Fibroblast of lung (primary cell): ENCODE results near the gene NTSR2. TPM values are rescaled to one million over a fixed set of nuclear protein-coding genes. Genes with fewer than 3 reads are reported as not detected.
A peak's percentile ranks its signal among the peaks of the same experiment; 100 is the strongest.

Source experiments
- DNase-seq, 2 donors: peaks; one replicate each; pipeline versions ENCODE4 v3.0.0 to v3.0.0-alpha.2; 2010; ENCODE audit warnings: low read depth in 2 of 2
- H2AFZ ChIP-seq: 2 replicates; pipeline ENCODE4 v1.5.1; 2012; ENCODE audit warnings: low read length, control low read depth, inconsistent platforms
- H3K27ac ChIP-seq: 2 replicates; pipeline ENCODE4 v1.5.1; 2011; ENCODE audit warnings: low read length, control low read depth; ENCODE audit not compliant: insufficient read depth
- H3K27me3 ChIP-seq: 2 replicates; pipeline ENCODE4 v1.5.1; 2011; ENCODE audit warnings: mild to moderate bottlenecking, low read length; ENCODE audit not compliant: control insufficient read depth, insufficient read depth
- H3K36me3 ChIP-seq: 2 replicates; pipeline ENCODE4 v1.5.1; 2011; ENCODE audit warnings: low read length; ENCODE audit not compliant: control insufficient read depth, insufficient read depth
- H3K4me1 ChIP-seq: 2 replicates; pipeline ENCODE4 v1.5.1; 2011; ENCODE audit warnings: low read length; ENCODE audit not compliant: control insufficient read depth, insufficient read depth; ENCODE audit errors: extremely low read depth
- H3K4me2 ChIP-seq: 2 replicates; pipeline ENCODE4 v1.5.1; 2011; ENCODE audit warnings: low read length, control low read depth; ENCODE audit not compliant: insufficient read depth; ENCODE audit errors: extremely low read depth
- H3K4me3 ChIP-seq, 4 experiments: fragments of 200-600 bp in 1 of 4; sonication (generic) in 1 of 4; replicated peaks in 1 of 4; 2 replicates each; pipeline ENCODE4 v1.5.1; 2011 to 2016; ENCODE audit warnings: low read length in 4 of 4, low read depth in 3 of 4, mild to moderate bottlenecking in 3 of 4, control low read depth in 2 of 4, inconsistent platforms in 1 of 4, mixed read lengths in 1 of 4; ENCODE audit not compliant: insufficient read depth in 1 of 4; ENCODE audit errors: control extremely low read depth in 1 of 4
- H3K79me2 ChIP-seq: 2 replicates; pipeline ENCODE4 v1.5.1; 2012; ENCODE audit warnings: mild to moderate bottlenecking, low read length, inconsistent platforms; ENCODE audit not compliant: control insufficient read depth, insufficient read depth
- H3K9ac ChIP-seq: 2 replicates; pipeline ENCODE4 v1.5.1; 2011; ENCODE audit warnings: mild to moderate bottlenecking, low read length, control low read depth; ENCODE audit not compliant: insufficient read depth
- H3K9me3 ChIP-seq: 2 replicates; pipeline ENCODE4 v1.5.1; 2012; ENCODE audit warnings: low read depth, low read length; ENCODE audit not compliant: control insufficient read depth, insufficient read depth
- H4K20me1 ChIP-seq: 2 replicates; pipeline ENCODE4 v1.5.1; 2011; ENCODE audit warnings: low read length; ENCODE audit not compliant: control insufficient read depth, insufficient read depth; ENCODE audit errors: extremely low read depth
- EZH2 ChIP-seq: IDR thresholded peaks from 2 replicates; pipeline ENCODE4 v1.5.1; 2012; ENCODE audit warnings: low read length, control low read depth, mild to moderate bottlenecking; ENCODE audit errors: missing control alignments
- polyA plus RNA-seq, 2 donors: library from polyadenylated mRNA; depleted of rRNA in 1 of 2; stranded (reverse) in 1 of 2; unstranded in 1 of 2; fragments of >200 nt; gene quantifications; 2 replicates each; pipeline ENCODE4 v1.2.1, GENCODE V29; 2011 to 2012; ENCODE audit warnings: missing spikeins in 1 of 2
- total RNA-seq: library from RNA; depleted of rRNA; stranded (reverse); fragments of >200 nt; gene quantifications from 2 replicates; pipeline ENCODE4 v1.2.1, GENCODE V29; 2014
- TF ChIP-seq, protein P1 (sequence below), 2 donors: IDR thresholded peaks in 1 of 2; conservative IDR thresholded peaks in 1 of 2; 1 replicate in 1 of 2; 2 replicates in 1 of 2; pipeline ENCODE4 v1.5.1; 2011 to 2012; ENCODE audit warnings: low read length in 2 of 2, control low read depth in 1 of 2, inconsistent platforms in 1 of 2, low read depth in 1 of 2, mild to moderate bottlenecking in 1 of 2

Gene NTSR2
- total and polyA plus RNA-seq, 2 donors (not counting 1 experiment from before 2014, with no cell fraction given) = not detected

- H3K79me2 ChIP-seq = no peaks in the 10 kb centered on the region
- H3K36me3 ChIP-seq = no peaks in the 10 kb centered on the region
- DNase-seq = peak; percentile 79 to 95
- no peak for TF ChIP-seq EZH2
- TF ChIP-seq, protein P1, sequence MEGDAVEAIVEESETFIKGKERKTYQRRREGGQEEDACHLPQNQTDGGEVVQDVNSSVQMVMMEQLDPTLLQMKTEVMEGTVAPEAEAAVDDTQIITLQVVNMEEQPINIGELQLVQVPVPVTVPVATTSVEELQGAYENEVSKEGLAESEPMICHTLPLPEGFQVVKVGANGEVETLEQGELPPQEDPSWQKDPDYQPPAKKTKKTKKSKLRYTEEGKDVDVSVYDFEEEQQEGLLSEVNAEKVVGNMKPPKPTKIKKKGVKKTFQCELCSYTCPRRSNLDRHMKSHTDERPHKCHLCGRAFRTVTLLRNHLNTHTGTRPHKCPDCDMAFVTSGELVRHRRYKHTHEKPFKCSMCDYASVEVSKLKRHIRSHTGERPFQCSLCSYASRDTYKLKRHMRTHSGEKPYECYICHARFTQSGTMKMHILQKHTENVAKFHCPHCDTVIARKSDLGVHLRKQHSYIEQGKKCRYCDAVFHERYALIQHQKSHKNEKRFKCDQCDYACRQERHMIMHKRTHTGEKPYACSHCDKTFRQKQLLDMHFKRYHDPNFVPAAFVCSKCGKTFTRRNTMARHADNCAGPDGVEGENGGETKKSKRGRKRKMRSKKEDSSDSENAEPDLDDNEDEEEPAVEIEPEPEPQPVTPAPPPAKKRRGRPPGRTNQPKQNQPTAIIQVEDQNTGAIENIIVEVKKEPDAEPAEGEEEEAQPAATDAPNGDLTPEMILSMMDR (conservative IDR thresholded peaks at IDR 0.05 in 1 of 2, IDR thresholded peaks at IDR 0.05 in 1 of 2; ENCODE audit: low read depth in 1 of 2, low read length in 2 of 2) = no peak
- H4K20me1 ChIP-seq = no peaks in the 10 kb centered on the region
- H3K4me1 ChIP-seq = peaks cover 5% of the 10 kb centered on the region
- no peaks in the 10 kb centered on the region for H3K27me3 ChIP-seq
- no peak overlapping the region for H3K4me3 ChIP-seq
- no peak overlapping the region for H3K27ac ChIP-seq
- no peak overlapping the region for H2AFZ ChIP-seq
- H3K9me3 ChIP-seq = no peaks in the 10 kb centered on the region
- H3K4me2 ChIP-seq = peak overlapping the region; percentile 19
- no peak overlapping the region for H3K9ac ChIP-seq
These were observed 40.2 kb upstream of the NTSR2 start for GRCh38 chr2:11710210-11710609.

- Histone ChIP-seq H3K27ac (no peak overlapping the region), H3K4me3 (no peak overlapping the region), H3K4me1 (peaks cover 5% of the 10 kb centered on the region), H3K9me3 (no peaks in the 10 kb centered on the region), H3K9ac (no peak overlapping the region), H3K79me2 (no peaks in the 10 kb centered on the region), H3K27me3 (no peaks in the 10 kb centered on the region), H2AFZ (no peak overlapping the region), H3K36me3 (no peaks in the 10 kb centered on the region), H4K20me1 (no peaks in the 10 kb centered on the region), H3K4me2 (no peak overlapping the region)
- no peak for DNase-seq
- TF ChIP-seq EZH2 = no peak
- TF ChIP-seq, protein P1 (conservative IDR thresholded peaks at IDR 0.05 in 1 of 2, IDR thresholded peaks at IDR 0.05 in 1 of 2; ENCODE audit: low read depth in 1 of 2, low read length in 2 of 2) = no peak
These were observed 39.3 kb upstream of the NTSR2 start for GRCh38 chr2:11709293-11709692.

- peaks cover 9% of the 10 kb centered on the region for H3K4me1 ChIP-seq
- TF ChIP-seq, protein P1 (conservative IDR thresholded peaks at IDR 0.05 in 1 of 2, IDR thresholded peaks at IDR 0.05 in 1 of 2; ENCODE audit: low read depth in 1 of 2, low read length in 2 of 2) = no peak
- TF ChIP-seq EZH2 = no peak
- DNase-seq = peak; percentile 26 to 78
- no peak overlapping the region for H3K4me3 ChIP-seq
- no peak overlapping the region for H3K27ac ChIP-seq
- no peaks in the 10 kb centered on the region for H3K9me3 ChIP-seq
- no peak overlapping the region for H3K9ac ChIP-seq
- no peak overlapping the region for H2AFZ ChIP-seq
- no peaks in the 10 kb centered on the region for H3K27me3 ChIP-seq
- H4K20me1 ChIP-seq = no peaks in the 10 kb centered on the region
- no peak overlapping the region for H3K4me2 ChIP-seq
- H3K36me3 ChIP-seq = no peaks in the 10 kb centered on the region
- H3K79me2 ChIP-seq = no peaks in the 10 kb centered on the region
These were observed 38.1 kb upstream of the NTSR2 start for GRCh38 chr2:11708106-11708505.
